ENCODE results near the gene BEAN1.

BEAN1 gene

GRCh38 chr16:66426112-66427035, 721 bp upstream of the BEAN1 start (continued):
- TF ChIP-seq ZBTB26 (tag by site-specific recombination; optimal IDR thresholded peaks at IDR 0.05) (peak; percentile 41), ZNF692 (tag by site-specific recombination; IDR thresholded peaks at IDR 0.05) (0 out of 2 replicates have a peak, but pooled peaks have one; percentile 25), SP2 (tag by site-specific recombination; IDR thresholded peaks at IDR 0.05) (no peak), ZFP37 (tag by site-specific recombination; IDR thresholded peaks at IDR 0.05) (no peak)

- Histone ChIP-seq H3K4me1 (ENCODE audit: control insufficient read depth, insufficient read depth, low read length) (peaks cover 2% of the 10 kb centered on the region; the same call in 1 of the 2 replicates), H3K27ac (ENCODE audit: extremely low read depth, low read depth, low read length) (no peak overlapping the region), H3K9me3 (ENCODE audit: control insufficient read depth, insufficient read depth, low read depth, low read length) (no peaks in the 10 kb centered on the region), H3K36me3 (ENCODE audit: control insufficient read depth in 2 of 2, insufficient read depth in 1 of 2, low read length in 2 of 2) (no peaks in the 10 kb centered on the region), H3K4me3 (ENCODE audit: low read depth, low read length) (no peak overlapping the region)
- TF ChIP-seq ZNF664 (tag by site-specific recombination; IDR thresholded peaks at IDR 0.05) = peak; percentile 96
- TF ChIP-seq HIC1 (tag by site-specific recombination; IDR thresholded peaks at IDR 0.05) = peak; percentile 38; the same call in 1 of the 2 replicates
- no peak for TF ChIP-seq ZNF544 (tag by site-specific recombination; IDR thresholded peaks at IDR 0.05)
- ChIA-PET CTCF (interaction anchor here (0.6 kb wide), 1 partner anchor 21 kb away, joined by 5 read pairs; no protein-coding TSS in a partner anchor), POLR2A (no interaction called here)
Observed at GRCh38 chr16:66427871-66428681, 981 bp downstream of the BEAN1 start.

GRCh38 chr16:66428682-66429251, 1.7 kb downstream of the BEAN1 start:
- Histone ChIP-seq H3K9me3 (ENCODE audit: control insufficient read depth, insufficient read depth, low read depth, low read length) (no peaks in the 10 kb centered on the region), H3K36me3 (ENCODE audit: control insufficient read depth in 2 of 2, insufficient read depth in 1 of 2, low read length in 2 of 2) (no peaks in the 10 kb centered on the region), H3K4me1 (ENCODE audit: control insufficient read depth, insufficient read depth, low read length) (peaks cover 2% of the 10 kb centered on the region; the same call in 1 of the 2 replicates), H3K4me3 (ENCODE audit: low read depth, low read length) (no peak overlapping the region), H3K27ac (ENCODE audit: extremely low read depth, low read depth, low read length) (no peak overlapping the region)
- ChIA-PET POLR2A (no interaction called here), CTCF (interaction anchor here (0.6 kb wide), 1 partner anchor 22 kb away, joined by 5 read pairs; no protein-coding TSS in a partner anchor)
- TF ChIP-seq ZNF175 (tag by site-specific recombination; IDR thresholded peaks at IDR 0.05) (no peak), ZNF639 (tag by site-specific recombination; IDR thresholded peaks at IDR 0.05) (no peak), PRDM1 (tag by site-specific recombination; IDR thresholded peaks at IDR 0.05) (peak; percentile 44; the same call in 1 of the 2 replicates), MEIS1 (CRISPR knock-in tag; IDR thresholded peaks at IDR 0.05; ENCODE audit: borderline replicate concordance) (no peak), ZNF302 (tag by site-specific recombination; IDR thresholded peaks at IDR 0.05; ENCODE audit: low read depth) (no peak), ZBTB17 (tag by site-specific recombination; IDR thresholded peaks at IDR 0.05) (peak; percentile 48; the same call in 1 of the 2 replicates), SCRT2 (tag by site-specific recombination; IDR thresholded peaks at IDR 0.05) (peak; percentile 78)

Data from HEK293 (cell line).